DMS 273 treated with DMSO at 0.1 percent for 48 hours (cell line): ENCODE data around the gene CXCL17.
"Not testable (repeated sequence)": the region's sequence is repeated elsewhere in the genome, so short reads cannot be mapped to it uniquely, and the experiment has no call there.

Source experiments
- DNase-seq: peaks from one replicate; lab custom pipeline; 2025; lab: John Stamatoyannopoulos, UW

CXCL17 gene

DNA sequence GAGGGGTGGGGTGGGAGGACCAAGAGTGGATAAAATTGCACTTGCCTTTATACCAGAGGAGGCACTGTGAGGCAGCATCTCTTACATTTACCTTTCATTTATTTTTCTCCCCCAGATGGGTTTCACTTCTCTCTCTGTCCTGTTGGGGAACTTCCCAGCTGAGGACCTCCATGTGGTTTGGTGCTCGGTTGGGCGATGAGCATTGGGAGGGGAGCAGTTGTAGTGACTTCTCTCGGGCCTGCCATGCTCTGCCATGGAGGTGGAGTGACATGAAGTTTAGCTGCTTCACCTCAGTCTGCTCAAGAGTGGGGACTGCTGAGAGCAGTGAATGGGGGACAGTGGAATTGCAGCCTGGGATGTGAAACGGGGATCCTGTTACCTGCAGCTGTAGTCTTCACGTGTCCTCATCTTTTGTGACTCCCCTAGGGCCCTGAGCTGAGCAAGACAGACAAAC, 23.1 kb upstream of the CXCL17 start:
- no peak for DNase-seq

DNA sequence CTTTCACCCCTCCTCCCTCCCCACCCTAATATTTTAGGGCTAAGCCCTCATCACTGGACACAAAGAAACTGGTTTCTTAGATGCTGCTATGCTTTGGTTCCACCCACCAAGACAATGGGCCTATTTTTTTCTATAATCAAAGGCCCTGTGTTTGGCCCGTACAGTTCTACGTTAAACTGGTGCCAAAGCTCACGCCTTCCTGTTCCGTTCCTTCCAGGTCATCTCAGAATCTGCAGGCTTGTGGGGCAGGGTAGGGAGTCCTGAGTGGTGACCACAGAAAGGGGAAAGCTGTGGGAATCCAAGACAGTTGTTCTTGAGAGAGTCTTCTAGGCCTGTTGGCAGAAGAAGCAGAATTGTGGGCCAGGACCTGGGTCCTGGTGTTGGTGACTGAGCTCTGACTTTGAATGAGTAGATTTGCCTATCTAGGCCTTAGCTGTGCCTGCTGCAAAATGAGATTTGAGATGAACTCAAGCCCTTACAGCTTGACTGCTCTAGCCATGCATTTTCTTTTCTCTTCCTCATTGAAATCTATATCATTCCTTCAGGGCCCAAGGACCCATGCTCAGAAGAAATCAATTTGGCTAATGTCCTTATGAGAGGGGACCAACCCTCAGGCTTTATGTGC, 19.1 kb upstream of the CXCL17 start:
- DNase-seq: no peak

DNA sequence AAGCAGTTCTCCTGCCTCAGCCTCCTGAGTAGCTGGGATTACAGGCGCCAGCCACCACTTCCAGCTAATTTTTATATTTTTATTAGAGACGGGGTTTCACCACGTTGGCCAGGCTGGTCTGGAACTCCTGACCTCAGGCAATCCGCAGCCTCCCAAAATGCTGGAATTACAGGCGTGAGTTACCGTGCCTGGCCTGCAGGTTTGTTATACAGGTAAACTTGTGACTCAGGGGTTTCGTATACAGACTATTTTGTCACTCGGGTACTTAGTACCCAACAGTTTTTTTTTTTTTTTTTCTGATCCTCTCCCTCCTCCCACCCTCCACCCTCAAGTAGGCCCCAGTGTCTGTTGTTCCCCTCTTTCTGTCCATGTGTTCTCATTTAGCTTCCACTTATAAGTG, 18.5 kb upstream of the CXCL17 start:
- not testable (repeated sequence) for DNase-seq

DNA sequence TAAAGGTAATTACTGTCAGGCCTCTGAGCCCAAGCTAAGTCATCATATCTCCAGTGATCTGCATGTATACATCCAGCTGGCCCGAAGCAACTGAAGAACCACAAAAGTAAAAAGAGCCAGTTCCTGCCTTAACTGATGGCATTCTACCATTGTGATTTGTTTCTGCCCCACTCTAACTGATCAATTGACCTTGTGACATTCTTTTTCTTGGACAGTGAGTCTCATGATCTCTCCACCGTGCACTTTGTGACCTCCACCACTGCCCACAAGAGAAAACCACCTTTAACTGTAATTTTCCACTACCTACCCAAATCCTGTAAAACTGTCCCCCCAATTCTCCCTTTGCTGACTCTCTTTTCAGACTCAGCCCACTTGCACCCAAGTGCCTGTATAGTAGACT, 17.2 kb upstream of the CXCL17 start:
- no peak for DNase-seq

DNA sequence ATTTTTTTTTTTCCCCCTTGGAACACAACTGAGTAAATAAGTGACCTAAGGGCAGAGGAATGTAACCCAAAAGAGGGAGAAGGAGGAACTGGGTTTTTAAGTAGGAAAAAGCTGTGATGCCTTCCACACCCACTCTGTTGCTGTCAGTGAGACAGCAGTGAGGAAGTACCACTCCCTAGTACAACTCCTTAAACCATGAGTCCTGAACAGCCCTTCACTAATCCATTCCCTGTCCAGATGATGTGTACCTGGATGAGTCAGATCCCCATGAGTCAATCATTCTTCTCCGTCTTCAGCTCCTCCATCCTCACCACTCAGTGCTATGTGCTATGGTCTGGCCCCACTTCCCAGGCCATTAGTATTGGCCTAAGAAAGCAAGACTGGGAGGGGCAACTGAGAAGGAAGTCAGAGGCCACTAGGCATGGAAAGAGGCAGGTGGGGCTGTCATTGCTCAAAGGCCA, 12.9 kb upstream of the CXCL17 start:
- DNase-seq: no peak

DNA sequence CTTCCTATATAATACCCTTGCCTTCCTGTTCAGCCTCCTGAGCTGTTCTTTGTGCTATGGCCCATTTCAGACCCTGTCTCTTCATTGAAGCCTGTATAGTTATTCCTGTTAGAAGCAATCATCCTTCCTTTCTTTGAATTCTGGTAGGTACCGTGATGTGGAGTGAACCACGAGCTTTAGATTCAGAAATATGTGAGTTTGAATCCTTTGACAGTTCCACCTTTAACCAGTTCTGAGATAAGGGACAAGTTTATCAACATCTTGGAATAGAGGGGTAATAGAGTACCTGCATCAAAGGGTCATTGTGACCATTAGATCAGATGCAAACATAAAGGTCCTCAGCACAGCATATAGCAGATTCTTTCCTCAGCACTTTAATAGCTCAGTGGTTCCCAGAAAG, 12.3 kb upstream of the CXCL17 start:
- no peak for DNase-seq

DNA sequence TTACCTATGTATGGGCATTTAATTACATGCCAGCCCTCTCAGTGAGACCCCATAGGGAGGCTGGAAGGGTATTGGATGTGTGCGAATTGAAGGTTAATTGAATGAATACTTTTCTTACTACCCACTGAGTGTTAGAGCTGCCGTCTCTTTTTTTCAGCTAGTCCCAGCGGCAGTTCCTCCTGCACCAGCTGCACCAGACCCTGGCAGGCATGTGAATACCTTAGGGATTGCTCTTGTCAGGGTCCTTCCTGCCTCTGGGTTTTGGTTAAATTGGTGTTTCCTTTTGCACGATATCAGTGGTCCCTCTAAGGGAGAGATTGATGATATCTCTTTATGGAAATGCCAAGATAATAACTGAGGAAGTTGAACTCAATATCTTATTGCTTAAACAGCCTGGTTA, 9.8 kb upstream of the CXCL17 start:
- no peak for DNase-seq

DNA sequence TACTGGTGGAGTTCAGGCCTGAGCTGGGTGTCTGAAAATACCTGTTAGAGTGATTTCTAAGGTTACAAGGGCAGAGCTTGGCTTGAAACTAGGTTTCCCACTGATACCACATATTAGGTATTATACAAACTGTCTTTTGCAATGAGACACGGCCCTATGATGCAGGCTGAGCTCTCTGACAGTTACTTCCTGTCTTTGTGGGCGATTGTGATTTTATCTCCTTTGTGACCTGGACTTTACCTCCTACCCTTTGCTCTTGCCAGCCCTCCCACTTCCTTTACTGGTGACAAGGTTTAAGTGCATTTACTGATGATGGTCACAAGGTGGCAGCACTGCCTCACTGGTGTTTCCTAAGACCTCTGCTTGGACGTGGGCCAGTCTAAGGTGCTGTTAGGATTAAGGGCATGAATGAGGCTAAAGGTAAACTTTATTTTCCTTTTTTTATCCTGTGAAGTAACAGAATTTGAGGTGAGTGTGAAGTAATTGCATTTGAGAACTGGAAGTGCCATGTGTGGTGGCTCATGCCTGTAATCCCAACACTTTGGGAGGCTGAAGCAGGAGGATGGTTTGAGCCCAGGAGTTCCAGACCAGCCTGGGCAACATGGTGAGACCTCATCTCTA, 7.7 kb upstream of the CXCL17 start:
- peak; percentile 18 for DNase-seq

DNA sequence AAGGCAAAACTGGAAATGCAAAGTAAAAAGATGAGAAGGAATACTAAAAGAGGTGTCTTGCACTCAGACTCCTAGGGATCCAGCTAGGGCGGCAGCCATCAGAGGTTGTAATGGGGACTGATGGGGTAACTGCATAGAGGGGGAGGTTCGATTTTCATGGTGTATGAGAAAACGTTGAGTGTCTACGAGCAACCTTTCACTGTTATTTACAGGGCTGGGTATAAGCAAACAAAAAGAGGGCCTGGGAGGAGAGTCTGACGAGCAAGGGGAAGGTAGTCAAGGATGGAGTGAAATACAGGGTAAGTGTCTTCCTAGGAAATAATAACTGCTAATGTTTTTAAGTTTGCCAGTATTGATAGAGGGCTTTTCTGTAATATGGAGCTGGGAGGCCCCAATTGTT, 5.6 kb upstream of the CXCL17 start:
- not testable (repeated sequence) for DNase-seq

DNA sequence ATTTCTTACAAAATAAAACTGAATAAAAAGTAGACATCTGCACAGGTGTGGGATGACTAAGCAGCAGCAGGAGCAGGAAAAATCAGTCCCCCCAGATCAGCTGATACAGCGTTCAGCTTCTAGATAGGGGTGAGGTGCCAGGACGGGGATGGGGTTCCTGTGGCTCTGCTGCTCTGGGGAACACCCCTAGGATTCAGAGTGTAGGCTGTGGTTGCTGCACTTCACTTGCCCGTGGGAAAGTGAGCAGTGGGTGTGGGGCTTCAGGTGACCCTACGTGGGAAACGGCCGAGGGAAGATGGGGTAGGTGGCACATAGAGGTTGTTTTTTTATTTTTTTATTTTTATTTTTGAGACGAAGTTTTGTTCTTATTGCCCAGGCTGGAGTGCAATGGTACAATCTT, 3.2 kb upstream of the CXCL17 start:
- no peak for DNase-seq

DNA sequence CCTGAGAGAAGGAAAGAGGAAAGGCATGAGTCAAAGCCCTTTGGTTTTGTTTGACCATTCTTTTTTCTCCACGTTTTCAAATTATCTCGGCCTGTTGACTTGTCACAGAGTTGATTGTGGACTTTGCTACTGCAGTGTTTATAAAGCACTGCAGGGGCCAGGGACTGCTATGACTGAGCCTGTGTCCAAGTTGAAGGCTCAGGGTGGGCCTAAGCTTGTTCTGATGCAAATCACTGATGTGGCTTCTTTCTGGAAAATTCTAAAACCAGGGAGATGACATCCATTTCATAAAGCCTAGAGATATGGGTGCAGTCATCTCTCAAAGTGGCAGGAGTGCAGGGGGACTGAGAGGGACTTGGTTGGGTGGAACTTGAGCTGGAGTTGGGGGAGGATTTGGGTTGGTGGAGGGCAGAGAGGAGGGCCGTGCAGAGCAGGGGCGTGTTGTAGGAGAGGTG, 1.2 kb upstream of the CXCL17 start:
- no peak for DNase-seq

DNA sequence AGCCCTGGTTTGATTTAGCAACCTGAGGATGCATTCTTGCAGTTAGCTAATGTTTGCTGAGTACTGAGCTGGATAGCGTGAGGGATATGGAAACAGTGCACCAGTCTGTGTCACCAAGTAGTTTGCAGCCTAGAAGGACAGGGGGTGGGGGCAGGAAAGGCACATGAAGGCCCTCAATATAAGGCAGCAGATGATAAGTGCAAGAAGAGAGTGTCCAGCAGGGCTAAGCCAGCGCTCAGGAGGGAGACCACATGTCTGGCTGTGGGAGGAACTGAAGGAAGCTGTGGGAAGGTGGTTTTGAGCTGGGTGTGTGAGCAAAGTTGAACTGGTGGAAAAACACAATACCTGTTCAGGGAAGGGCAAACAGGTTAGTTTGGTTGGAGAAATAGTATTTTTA, 1.7 kb downstream of the CXCL17 start:
- DNase-seq: no peak

DNA sequence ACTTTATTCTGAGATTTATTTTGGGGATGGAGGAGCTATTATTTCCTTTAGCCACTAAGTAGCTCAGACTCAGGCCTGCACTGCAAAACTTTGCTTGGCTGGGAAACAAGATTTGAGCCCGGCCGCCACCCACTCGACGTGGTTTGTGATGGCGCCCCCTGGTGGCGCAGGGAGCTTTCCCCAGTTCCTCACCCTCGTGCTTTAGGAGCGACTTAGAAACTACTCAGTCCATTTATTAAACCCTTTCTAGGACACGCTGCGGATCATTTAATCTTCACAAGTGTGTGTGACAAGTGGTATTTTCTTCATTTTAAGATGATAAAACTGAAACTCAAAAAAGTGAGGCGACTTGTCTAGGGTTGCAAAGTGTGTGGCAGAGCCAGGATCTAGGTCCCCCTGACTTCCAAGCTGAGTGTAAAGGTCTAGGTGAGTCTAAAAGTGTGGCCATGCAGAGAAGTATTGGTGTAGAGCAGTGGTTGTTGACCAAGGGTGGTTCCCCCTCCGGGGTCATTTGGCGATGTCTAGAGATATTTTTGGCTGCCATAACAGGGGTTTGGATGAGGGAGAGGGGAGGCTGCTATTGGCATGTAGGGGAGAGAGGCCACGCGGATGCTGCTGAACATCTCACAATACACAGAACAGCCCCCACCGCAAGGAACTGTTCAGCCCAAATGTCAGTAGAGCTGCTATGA, 2.2 kb downstream of the CXCL17 start:
- DNase-seq: no peak

DNA sequence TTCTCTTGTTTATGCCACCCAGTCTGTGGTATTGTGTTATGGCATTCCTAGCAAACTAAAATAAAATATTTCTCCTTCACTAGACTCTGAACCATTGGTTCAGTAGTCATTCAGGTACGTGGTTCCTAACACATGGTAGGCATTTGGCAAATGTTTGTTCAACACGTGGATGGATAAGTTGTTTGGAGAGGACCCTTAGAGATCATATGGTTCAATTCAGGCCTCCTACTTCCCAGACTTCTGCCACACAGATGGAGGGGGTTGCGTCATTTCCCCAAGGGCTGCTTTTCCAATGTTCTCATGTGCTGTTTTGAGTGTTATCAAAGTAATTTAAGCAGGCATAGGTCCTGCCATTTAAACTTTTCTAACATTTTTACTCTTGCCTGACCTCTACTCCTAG, 6.7 kb downstream of the CXCL17 start:
- peak; percentile 92 for DNase-seq

DNA sequence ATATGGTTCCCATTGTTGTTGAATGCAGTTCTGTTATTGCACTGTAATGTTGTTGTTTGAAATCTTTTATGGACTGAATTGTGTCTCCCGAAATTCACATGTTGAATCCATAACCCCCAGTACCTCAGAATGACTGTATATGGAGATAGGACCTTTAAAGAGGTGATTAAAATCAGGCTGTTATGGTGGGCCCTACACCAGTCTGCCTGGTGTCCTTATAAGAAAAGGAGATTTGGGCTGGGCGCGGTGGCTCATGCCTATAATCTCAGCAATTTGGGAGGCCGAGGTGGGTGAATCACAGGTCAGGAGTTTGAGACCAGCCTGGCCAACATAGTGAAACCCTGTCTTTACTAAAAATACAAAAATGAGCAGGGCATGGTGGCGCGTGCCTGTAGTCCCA, 7.4 kb downstream of the CXCL17 start:
- no peak for DNase-seq

DNA sequence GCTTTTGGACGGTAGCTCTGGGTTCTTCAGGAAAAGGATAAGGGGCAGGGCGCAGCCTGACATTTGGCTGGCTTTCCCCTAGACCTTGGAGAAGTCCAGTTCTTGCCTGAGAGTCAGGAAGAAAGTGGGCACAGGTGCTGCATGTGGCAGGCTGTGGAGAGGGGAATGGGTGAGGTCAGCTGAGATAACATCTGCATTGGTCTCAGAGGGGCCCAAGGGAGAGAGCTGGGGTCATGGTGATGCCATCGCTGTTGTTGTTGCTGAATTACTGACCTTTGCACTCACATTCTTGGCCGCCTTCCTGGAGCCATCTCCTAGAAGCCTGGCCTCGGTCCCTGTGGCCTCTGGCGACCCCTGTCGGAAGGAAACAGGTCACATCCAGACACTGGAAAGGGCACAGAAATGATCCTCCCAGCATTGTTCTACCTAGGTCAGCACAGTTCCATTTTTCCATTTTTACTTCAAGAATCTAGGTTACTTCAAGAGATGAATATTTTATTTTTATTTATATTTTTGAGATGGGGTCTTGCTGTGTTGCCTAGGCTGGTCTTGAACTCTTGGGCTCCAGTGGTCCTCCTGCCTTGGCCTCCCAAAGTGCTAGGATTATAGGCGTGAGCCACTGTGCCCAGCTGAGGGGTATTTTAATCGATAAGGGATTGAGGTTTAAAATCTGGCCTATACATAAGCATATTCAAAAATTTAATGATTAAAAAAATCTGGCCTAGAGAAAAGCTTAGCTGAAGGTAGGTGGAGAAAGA, 9.1 kb downstream of the CXCL17 start:
- DNase-seq: peak; percentile 35

DNA sequence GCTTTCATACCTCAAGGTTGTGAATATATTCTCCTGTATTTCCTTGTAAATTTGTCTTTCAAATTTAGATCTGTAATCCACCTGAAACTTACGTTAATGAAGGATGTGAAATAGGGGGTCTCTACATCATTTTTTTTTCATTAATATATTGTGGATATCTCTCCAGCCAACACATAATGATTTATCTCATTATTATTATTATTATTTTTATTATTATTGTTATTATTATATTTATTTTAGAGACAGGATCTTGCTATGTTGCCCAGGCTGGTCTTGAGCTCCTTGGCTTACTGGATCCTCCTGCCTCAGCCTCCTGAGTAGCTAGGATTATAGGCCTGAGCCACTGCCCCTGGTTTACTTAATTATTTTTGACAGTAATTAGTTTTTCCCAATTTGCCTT, 11.3 kb downstream of the CXCL17 start:
- no peak for DNase-seq

DNA sequence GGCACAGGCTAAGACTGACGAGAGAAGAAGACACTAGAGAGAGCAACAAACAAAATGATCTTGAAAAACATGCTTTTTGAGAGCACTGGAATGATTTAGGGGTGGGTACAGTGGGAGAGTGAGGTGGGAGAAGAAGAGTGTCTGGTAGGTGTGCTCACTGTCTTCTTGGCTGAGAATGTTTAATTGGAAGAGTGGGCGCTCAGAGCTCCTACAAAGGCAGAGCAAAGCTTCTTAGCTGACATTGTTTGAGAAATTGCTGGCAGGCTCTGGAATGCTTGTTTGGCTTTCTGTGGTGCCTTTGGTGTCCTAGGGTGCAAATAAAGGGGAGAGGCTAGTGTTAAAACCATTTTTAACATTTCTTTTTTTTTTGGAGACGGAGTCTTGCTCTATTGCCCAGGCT, 14.1 kb downstream of the CXCL17 start:
- no peak for DNase-seq

DNA sequence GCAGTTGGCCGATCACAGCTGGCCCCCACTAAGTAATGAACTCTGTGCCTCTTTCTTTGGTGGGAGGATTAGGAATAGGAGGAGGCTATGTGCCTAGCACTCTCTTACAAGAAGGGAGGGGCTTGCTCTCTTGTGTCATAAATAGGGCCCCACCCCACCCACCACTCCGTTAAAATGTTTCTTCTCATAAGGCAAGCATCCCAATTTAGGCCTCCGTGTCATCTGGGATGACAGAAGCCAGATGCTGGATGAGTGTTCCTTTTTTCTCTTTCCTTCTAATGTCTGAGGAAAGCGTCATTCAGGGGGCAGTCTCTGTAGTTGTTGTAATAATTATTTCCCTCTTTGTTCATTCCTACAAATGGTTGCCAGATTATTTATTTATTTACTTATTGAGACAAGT, 15.4 kb downstream of the CXCL17 start, which contains the start of gene LIPE:
Gene LIPE (minus strand): TSS at position 76 of the 400 bp plus-strand sequence. CDS start 239 bp downstream, outside the sequence.
- no peak for DNase-seq

DNA sequence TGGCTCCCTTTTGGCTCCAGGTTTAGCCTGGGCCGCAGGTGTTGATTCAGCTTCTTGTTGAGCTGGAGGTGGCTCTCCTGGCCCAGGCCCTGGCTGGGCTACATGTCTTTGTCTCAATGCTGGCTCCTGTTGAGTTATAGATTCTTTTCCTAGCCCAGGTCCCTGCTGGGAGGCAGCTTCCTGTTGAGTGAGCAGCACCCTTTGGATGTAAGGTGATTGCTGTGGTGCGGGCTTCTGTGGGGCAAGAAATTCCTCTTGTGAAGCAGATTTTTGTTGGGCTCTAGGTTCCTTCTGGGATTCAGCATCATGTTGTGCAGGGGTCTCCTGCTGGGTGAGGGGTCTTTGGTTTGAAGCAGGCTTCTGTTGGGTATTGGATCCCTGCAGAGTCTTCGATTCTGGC, 16.1 kb downstream of the CXCL17 start:
- no peak for DNase-seq

DNA sequence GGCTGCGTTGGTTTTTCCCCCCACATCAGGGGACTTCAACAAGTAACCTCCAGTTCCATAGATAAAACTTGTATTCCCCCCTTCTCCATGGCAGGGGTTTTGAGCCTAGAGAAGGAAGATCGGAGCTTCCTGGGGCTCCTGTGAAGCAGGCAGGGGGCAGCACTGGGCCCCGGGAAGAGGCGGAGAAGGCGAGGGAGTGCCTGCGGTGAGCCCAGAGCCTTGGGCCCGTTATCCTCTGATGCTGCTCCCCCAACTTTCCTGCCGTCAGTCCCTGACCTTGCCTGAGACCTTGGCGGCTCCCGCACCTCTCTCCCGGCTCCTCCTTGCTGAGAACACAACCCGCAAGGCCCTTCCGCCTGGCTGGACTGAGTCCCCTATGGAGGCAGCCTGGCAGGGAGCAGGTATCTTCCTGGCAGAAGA, 18.0 kb downstream of the CXCL17 start:
- DNase-seq: no peak

DNA sequence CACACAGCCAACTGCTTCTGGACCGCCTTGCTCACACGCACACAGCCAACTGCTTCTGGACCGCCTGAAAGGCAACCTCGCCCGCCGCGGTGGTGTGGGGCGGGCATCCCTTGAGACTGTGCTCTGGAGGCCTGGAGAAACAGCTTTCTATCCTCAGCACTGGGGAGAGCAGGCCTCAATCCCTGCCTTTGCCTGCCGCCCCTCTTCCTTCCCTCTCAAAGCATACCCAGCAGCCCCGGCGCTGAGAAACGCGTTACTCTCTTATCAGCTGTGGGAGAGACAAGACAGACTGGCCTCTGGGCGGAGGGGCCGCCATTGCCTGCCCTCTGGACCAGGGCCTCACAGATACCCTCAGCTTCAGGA, 18.4 kb downstream of the CXCL17 start:
- DNase-seq: no peak
